Stimulated activated CD4-positive, alpha-beta T cell treated with anti-CD3 and anti-CD28 coated beads, TNF-alpha, amount 100 ng/mL, for 48 hours (primary cell): ENCODE results near the gene RND1.
"Not testable (repeated sequence)": the region's sequence is repeated elsewhere in the genome, so short reads cannot be mapped to it uniquely, and the experiment has no call there.

ENCODE experiments used
- DNase-seq, 3 donors: peaks; one replicate each; pipeline ENCODE4 v3.0.0-alpha.2; 2020; ENCODE audit warnings: low read depth in 3 of 3

RND1 gene

GRCh38 chr12:48865281-48866051, at the start of gene RND1:
TSS of gene RND1 (minus strand) at chr12:48865870. CDS start at chr12:48865767, 103 bp downstream.
- peak; percentile 63 to 78 (median 74) for DNase-seq

GRCh38 chr12:48910196-48910595, 44.5 kb upstream of the RND1 start:
- DNase-seq = no peak

GRCh38 chr12:48909698-48910097, 44.0 kb upstream of the RND1 start:
- not testable (repeated sequence) for DNase-seq

- no peak for DNase-seq
Measured at GRCh38 chr12:48907245-48907644, 41.6 kb upstream of the RND1 start.

GRCh38 chr12:48903982-48904411, 38.3 kb upstream of the RND1 start:
- peak; percentile 65 to 88 (median 68) for DNase-seq

- no peak for DNase-seq
Measured at GRCh38 chr12:48903363-48903981, 37.8 kb upstream of the RND1 start.

- no peak for DNase-seq
Measured at GRCh38 chr12:48901278-48901677, 35.6 kb upstream of the RND1 start.

- no peak for DNase-seq
Measured at GRCh38 chr12:48899651-48900050, 34.0 kb upstream of the RND1 start.

GRCh38 chr12:48894271-48894670, 28.6 kb upstream of the RND1 start:
- DNase-seq = no peak

- peak; percentile 59 to 67 (median 62) for DNase-seq
Measured at GRCh38 chr12:48890657-48891418, 25.2 kb upstream of the RND1 start.

- DNase-seq = no peak
Measured at GRCh38 chr12:48889679-48890078, 24.0 kb upstream of the RND1 start.

- DNase-seq = no peak
Measured at GRCh38 chr12:48883305-48884161, 17.9 kb upstream of the RND1 start.

GRCh38 chr12:48882972-48883304, 17.3 kb upstream of the RND1 start:
- DNase-seq = no peak

GRCh38 chr12:48882315-48882687, 16.6 kb upstream of the RND1 start:
- DNase-seq = no peak

- DNase-seq = no peak
Measured at GRCh38 chr12:48881686-48882314, 16.1 kb upstream of the RND1 start.

- no peak for DNase-seq
Measured at GRCh38 chr12:48880647-48881046, 15.0 kb upstream of the RND1 start.

- DNase-seq = no peak
Measured at GRCh38 chr12:48878548-48878947, 12.9 kb upstream of the RND1 start.

- DNase-seq = no peak
Measured at GRCh38 chr12:48875944-48876515, 10.4 kb upstream of the RND1 start.

GRCh38 chr12:48873534-48873933, 7.9 kb upstream of the RND1 start:
- not testable (repeated sequence) for DNase-seq

- DNase-seq = no peak
Measured at GRCh38 chr12:48873096-48873495, 7.4 kb upstream of the RND1 start.

GRCh38 chr12:48869191-48869590, 3.5 kb upstream of the RND1 start:
- no peak for DNase-seq
